ENCODE results near the gene RPH3AL. TPM values are rescaled to one million over a fixed set of nuclear protein-coding genes. Genes with fewer than 3 reads are reported as not detected.

Gene RPH3AL
- total RNA-seq, 1 donor from 2014 or later, result 6.0 TPM

DNA sequence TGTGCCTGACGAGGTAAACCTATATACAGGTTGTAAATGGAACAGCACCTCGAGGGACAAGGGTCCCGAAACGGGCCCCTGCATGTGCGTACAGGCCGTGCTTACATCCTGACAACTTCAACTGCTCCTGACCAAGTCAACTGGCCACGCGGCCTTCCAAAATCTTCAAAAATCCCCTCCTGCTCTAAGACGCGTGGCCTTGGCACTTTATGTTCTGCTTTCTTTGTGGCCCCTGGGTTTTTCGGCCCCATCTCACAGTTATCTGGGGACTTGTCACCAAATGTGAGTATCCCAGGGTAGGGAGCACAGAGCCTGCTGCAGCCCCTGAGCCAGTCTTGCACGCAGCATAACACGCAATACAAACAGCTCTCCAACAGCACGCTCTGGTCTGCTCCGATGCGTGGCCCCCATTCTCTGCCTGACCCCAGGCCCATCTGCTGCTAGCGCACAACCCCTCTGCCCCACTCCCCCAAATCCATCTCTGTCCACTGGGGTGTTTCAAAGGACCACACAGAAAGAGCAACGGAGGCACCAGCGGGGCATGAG is 659 bp downstream of the RPH3AL start:
- Mint-ChIP-seq H3K27ac (no peak overlapping the region), H3K36me3 (ENCODE audit: low read depth) (no peaks in the 10 kb centered on the region), H3K27me3 (peaks cover 10% of the 10 kb centered on the region), H3K4me1 (no peaks in the 10 kb centered on the region), H3K4me3 (no peak overlapping the region), H3K9me3 (no peaks in the 10 kb centered on the region)
- DNase-seq (no peak), ATAC-seq (ENCODE audit: low read depth) (no peak)
- intact Hi-C loops (cut with micrococcal nuclease), result no loop called here
- ChIA-PET CTCF (no interaction called here), POLR2A (no interaction called here)
- TF ChIP-seq, protein P1, sequence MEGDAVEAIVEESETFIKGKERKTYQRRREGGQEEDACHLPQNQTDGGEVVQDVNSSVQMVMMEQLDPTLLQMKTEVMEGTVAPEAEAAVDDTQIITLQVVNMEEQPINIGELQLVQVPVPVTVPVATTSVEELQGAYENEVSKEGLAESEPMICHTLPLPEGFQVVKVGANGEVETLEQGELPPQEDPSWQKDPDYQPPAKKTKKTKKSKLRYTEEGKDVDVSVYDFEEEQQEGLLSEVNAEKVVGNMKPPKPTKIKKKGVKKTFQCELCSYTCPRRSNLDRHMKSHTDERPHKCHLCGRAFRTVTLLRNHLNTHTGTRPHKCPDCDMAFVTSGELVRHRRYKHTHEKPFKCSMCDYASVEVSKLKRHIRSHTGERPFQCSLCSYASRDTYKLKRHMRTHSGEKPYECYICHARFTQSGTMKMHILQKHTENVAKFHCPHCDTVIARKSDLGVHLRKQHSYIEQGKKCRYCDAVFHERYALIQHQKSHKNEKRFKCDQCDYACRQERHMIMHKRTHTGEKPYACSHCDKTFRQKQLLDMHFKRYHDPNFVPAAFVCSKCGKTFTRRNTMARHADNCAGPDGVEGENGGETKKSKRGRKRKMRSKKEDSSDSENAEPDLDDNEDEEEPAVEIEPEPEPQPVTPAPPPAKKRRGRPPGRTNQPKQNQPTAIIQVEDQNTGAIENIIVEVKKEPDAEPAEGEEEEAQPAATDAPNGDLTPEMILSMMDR (IDR thresholded peaks at IDR 0.05), result no peak

DNA sequence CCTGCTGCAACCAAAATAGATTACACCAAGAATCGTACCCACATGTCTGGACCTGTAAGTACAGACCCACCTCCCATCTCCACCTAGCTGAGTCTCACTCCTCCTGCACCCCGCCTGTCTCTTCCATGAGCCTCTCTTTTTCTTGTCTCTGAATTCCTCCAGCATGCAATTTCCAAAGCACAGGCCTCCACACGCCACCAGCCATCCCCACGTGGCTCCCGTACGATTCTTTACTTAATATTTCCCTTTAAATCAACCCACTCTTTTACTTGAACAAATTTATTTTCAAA is 1.2 kb downstream of the RPH3AL start:
- ChIA-PET POLR2A (no interaction called here), CTCF (no interaction called here)
- TF ChIP-seq, protein P1 (IDR thresholded peaks at IDR 0.05), result no peak
- ATAC-seq (ENCODE audit: low read depth) (no peak), DNase-seq (no peak)
- intact Hi-C loops (cut with micrococcal nuclease), result no loop called here
- Mint-ChIP-seq H3K36me3 (ENCODE audit: low read depth) (no peaks in the 10 kb centered on the region), H3K9me3 (no peaks in the 10 kb centered on the region), H3K4me3 (no peak overlapping the region), H3K4me1 (no peaks in the 10 kb centered on the region), H3K27ac (no peak overlapping the region), H3K27me3 (peaks cover 10% of the 10 kb centered on the region)

DNA sequence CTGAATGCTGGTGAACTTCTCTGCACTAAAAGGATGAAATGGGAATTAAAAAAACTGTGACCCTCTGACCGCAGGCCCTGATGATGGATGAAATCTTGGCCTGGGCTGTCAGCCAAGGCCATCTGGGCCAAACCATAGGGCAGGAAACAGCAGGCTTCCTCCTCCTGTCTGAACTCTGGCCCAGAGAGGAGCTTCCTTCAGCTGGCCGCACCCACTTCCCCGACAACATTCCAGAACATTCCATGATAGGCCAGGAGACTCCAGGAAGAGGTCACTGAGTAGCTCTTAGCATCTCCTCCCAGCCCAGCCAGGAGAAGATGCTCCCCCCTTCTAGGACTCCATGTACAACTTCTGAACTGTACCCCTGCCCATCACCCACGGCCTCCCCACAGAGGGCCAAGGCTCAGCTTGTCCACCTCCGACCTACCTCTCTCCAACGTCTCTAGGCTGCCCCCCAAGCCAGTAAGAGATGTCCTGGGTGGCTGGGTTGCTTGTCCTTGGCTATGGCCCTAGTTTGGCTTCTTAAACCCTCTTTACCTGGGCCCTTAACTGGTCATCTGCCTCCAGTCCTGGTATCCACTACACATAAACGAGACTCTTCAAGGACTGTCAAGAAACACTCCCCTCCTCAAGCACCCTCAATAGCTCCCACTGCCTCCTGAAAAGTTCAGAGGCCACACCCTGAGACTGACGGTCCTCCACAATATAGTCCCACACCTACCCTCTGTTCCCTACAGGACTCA is 1.7 kb downstream of the RPH3AL start:
- no peaks in the 10 kb centered on the region for H3K9me3 Mint-ChIP-seq
- intact Hi-C loops (cut with micrococcal nuclease), result no loop called here
- no peaks in the 10 kb centered on the region for H3K36me3 Mint-ChIP-seq (ENCODE audit: low read depth)
- no peak overlapping the region for H3K27ac Mint-ChIP-seq
- DNase-seq (no peak), ATAC-seq (ENCODE audit: low read depth) (no peak)
- no peaks in the 10 kb centered on the region for H3K4me1 Mint-ChIP-seq
- CTCF ChIA-PET, result no interaction called here
- POLR2A ChIA-PET, result no interaction called here
- TF ChIP-seq, protein P1 (IDR thresholded peaks at IDR 0.05), result no peak
- H3K4me3 Mint-ChIP-seq, result no peak overlapping the region
- peaks cover 10% of the 10 kb centered on the region for H3K27me3 Mint-ChIP-seq

DNA sequence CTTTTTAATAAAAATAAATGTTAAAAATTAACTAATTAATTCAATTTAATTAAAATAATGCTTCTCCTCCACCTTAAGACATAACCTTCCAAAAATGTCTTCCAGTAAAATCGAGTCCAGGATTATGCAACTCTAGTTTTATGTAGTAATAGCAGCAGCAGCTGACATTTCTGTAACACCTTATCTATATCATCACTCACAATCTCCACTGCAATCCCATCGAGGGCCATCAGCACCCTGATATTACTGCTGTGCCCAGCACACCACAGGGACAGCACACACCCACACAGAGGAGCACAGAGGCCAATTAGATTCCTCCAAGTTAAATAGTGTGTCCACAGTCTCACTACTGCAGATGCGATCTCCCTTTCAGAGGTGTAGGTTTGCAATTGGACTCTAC is 2.9 kb downstream of the RPH3AL start:
- ATAC-seq (ENCODE audit: low read depth), result no peak
- intact Hi-C loops (cut with micrococcal nuclease), result no loop called here
- no peaks in the 10 kb centered on the region for H3K4me1 Mint-ChIP-seq
- no peaks in the 10 kb centered on the region for H3K9me3 Mint-ChIP-seq
- H3K36me3 Mint-ChIP-seq (ENCODE audit: low read depth), result no peaks in the 10 kb centered on the region
- H3K27ac Mint-ChIP-seq, result no peak overlapping the region
- POLR2A ChIA-PET, result no interaction called here
- no peak overlapping the region for H3K4me3 Mint-ChIP-seq
- peaks cover 10% of the 10 kb centered on the region for H3K27me3 Mint-ChIP-seq
- no peak for DNase-seq
- TF ChIP-seq, protein P1 (IDR thresholded peaks at IDR 0.05), result no peak
- CTCF ChIA-PET, result no interaction called here

GRCh38 chr17:348692-349425 is 3.7 kb downstream of the RPH3AL start:
- peaks cover 4% of the 10 kb centered on the region for H3K9me3 Mint-ChIP-seq
- H3K27me3 Mint-ChIP-seq, result peaks cover 10% of the 10 kb centered on the region
- intact Hi-C loops (cut with micrococcal nuclease), result no loop called here
- TF ChIP-seq, protein P1 (IDR thresholded peaks at IDR 0.05), result no peak
- CTCF ChIA-PET, result no interaction called here
- POLR2A ChIA-PET, result no interaction called here
- DNase-seq (no peak), ATAC-seq (ENCODE audit: low read depth) (no peak)
- no peak overlapping the region for H3K27ac Mint-ChIP-seq
- H3K4me1 Mint-ChIP-seq, result no peaks in the 10 kb centered on the region
- no peaks in the 10 kb centered on the region for H3K36me3 Mint-ChIP-seq (ENCODE audit: low read depth)
- H3K4me3 Mint-ChIP-seq, result no peak overlapping the region

Data from activated B cell treated with CpG ODN at 0.5 μM for 24 hours (primary cell).